MM.1S (cell line): Measurements from ENCODE around the gene ZNHIT1.
"Not testable (repeated sequence)": the region's sequence is repeated elsewhere in the genome, so short reads cannot be mapped to it uniquely, and the experiment has no call there.

Experiments
- DNase-seq: peaks from one replicate; pipeline ENCODE4 v3.0.0-alpha.2; 2015
- H2AFZ ChIP-seq: fragments of 300-600 bp; sonication (generic); 2 replicates; pipeline ENCODE4 v1.6.0; 2016; ENCODE audit warnings: antibody characterized with exemption, low read length
- H3F3A ChIP-seq: fragments of 300-600 bp; sonication (generic); 2 replicates; pipeline ENCODE4 v1.6.1; 2016; ENCODE audit warnings: mild to moderate bottlenecking, antibody characterized with exemption, low read length, moderate library complexity, mixed read lengths; ENCODE audit not compliant: insufficient read depth
- H3K27ac ChIP-seq: fragments of 300-600 bp; sonication (generic); 2 replicates; pipeline ENCODE4 v1.5.1; 2016; ENCODE audit warnings: mild to moderate bottlenecking, low read length
- H3K27me3 ChIP-seq: fragments of 300-600 bp; sonication (generic); replicated peaks from 2 replicates; pipeline ENCODE4 v1.6.0; 2016; ENCODE audit warnings: low read length; ENCODE audit not compliant: insufficient read depth
- H3K36me3 ChIP-seq: fragments of 300-600 bp; sonication (generic); replicated peaks from 2 replicates; pipeline ENCODE4 v1.6.1; 2016; ENCODE audit warnings: mild to moderate bottlenecking, low read length, mixed read lengths; ENCODE audit not compliant: insufficient read depth
- H3K4me1 ChIP-seq: fragments of 300-600 bp; sonication (generic); 2 replicates; pipeline ENCODE4 v1.6.1; 2016; ENCODE audit warnings: low read length, mixed read lengths
- H3K4me2 ChIP-seq: fragments of 300-600 bp; sonication (generic); 2 replicates; pipeline ENCODE4 v1.6.0; 2016; ENCODE audit warnings: low read depth, low read length
- H3K4me3 ChIP-seq: fragments of 300-600 bp; sonication (generic); 2 replicates; pipeline ENCODE4 v1.5.1; 2016; ENCODE audit warnings: low read length, mixed read lengths
- H3K79me2 ChIP-seq: fragments of 300-600 bp; sonication (generic); 2 replicates; pipeline ENCODE4 v1.6.1; 2016; ENCODE audit warnings: mixed run types, low read length, mixed read lengths
- H3K9ac ChIP-seq: fragments of 300-600 bp; sonication (generic); 2 replicates; pipeline ENCODE4 v1.6.1; 2016; ENCODE audit warnings: low read length, mixed read lengths
- H3K9me2 ChIP-seq: fragments of 300-600 bp; sonication (generic); replicated peaks from 2 replicates; pipeline ENCODE4 v1.6.1; 2016; ENCODE audit warnings: mild to moderate bottlenecking, low read length, mixed read lengths; ENCODE audit not compliant: insufficient read depth
- H3K9me3 ChIP-seq: fragments of 300-600 bp; sonication (generic); replicated peaks from 2 replicates; pipeline ENCODE4 v1.6.1; 2016; ENCODE audit warnings: mild to moderate bottlenecking, low read length, mixed read lengths; ENCODE audit not compliant: insufficient read depth
- H4K20me1 ChIP-seq: fragments of 300-600 bp; sonication (generic); 2 replicates; pipeline ENCODE4 v1.6.1; 2016; ENCODE audit warnings: mild to moderate bottlenecking, low read length, moderate library complexity, mixed read lengths; ENCODE audit not compliant: insufficient read depth
- EZH2 ChIP-seq: fragments of 300-600 bp; sonication (generic); optimal IDR thresholded peaks from 2 replicates; pipeline ENCODE3; 2017; ENCODE audit warnings: low read depth, mild to moderate bottlenecking, antibody characterized with exemption, low read length, mixed read lengths
- EZH2phosphoT487 ChIP-seq: fragments of 300-600 bp; sonication (generic); IDR thresholded peaks from 2 replicates; pipeline ENCODE4 v1.6.1; 2018; ENCODE audit warnings: antibody characterized with exemption, low read length
- TF ChIP-seq, protein P1 (sequence below): fragments of 300-600 bp; sonication (generic); IDR thresholded peaks from 2 replicates; pipeline ENCODE4 v1.5.1; 2016; ENCODE audit warnings: antibody characterized with exemption, low read length, mixed read lengths

The ZNHIT1 gene

DNA sequence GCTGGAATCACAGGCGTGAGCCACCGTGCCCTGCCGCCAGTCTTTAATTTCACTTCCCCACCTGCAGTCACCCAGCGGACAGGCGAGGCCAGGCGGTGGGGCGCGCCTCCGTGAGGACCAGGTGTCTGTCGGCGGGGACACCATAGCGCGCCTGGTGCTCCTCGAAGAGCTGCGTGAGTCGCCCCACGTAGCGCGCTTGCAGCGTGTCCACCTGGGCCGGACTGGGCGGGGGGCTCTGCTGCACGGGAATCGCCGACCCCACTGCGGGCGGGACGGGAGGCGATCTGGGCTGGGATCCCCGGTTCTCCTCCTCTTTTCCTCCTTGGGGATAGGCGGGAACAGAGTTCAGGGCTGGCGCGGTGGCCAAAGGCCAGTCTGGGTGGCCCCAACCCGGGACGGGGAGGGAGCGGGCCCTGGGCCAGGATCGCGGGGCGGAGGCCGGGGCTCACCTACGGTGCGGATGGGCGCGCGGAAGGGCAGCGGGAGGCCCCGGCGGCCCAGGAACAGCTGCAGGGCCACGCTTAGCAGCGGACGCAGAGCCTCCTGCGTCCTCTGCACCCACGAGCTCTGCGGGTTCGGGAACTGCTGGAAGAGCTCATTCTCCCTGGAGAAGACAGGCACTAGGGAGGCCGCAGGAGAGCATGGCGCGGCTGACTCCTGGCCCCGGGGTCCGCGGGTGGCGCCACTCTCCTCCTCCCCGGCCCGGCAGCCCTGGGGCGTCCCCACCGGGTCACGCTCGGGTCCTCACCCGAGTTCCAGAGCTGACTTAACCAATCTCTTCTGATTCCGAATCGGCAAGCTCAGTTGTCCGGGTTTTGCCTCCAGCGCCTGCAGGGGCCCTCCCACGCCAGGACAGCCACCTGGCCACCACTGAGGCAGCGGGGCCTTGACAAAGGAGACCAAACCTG, 16.0 kb upstream of the ZNHIT1 start:
- no peaks in the 10 kb centered on the region for H3K36me3 ChIP-seq
- no peaks in the 10 kb centered on the region for H4K20me1 ChIP-seq
- no peak overlapping the region for H3K4me3 ChIP-seq
- no peak for DNase-seq
- TF ChIP-seq EZH2, result no peak
- no peak for TF ChIP-seq EZH2phosphoT487
- TF ChIP-seq, protein P1, sequence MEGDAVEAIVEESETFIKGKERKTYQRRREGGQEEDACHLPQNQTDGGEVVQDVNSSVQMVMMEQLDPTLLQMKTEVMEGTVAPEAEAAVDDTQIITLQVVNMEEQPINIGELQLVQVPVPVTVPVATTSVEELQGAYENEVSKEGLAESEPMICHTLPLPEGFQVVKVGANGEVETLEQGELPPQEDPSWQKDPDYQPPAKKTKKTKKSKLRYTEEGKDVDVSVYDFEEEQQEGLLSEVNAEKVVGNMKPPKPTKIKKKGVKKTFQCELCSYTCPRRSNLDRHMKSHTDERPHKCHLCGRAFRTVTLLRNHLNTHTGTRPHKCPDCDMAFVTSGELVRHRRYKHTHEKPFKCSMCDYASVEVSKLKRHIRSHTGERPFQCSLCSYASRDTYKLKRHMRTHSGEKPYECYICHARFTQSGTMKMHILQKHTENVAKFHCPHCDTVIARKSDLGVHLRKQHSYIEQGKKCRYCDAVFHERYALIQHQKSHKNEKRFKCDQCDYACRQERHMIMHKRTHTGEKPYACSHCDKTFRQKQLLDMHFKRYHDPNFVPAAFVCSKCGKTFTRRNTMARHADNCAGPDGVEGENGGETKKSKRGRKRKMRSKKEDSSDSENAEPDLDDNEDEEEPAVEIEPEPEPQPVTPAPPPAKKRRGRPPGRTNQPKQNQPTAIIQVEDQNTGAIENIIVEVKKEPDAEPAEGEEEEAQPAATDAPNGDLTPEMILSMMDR, result no peak
- no peaks in the 10 kb centered on the region for H3K4me1 ChIP-seq
- no peak overlapping the region for H3K4me2 ChIP-seq
- H3K27me3 ChIP-seq, result peaks cover 60% of the 10 kb centered on the region
- no peaks in the 10 kb centered on the region for H3F3A ChIP-seq
- no peaks in the 10 kb centered on the region for H3K79me2 ChIP-seq
- H3K9me2 ChIP-seq, result no peaks in the 10 kb centered on the region
- no peak overlapping the region for H3K9ac ChIP-seq
- no peaks in the 10 kb centered on the region for H3K9me3 ChIP-seq
- no peak overlapping the region for H3K27ac ChIP-seq
- H2AFZ ChIP-seq, result no peak overlapping the region

DNA sequence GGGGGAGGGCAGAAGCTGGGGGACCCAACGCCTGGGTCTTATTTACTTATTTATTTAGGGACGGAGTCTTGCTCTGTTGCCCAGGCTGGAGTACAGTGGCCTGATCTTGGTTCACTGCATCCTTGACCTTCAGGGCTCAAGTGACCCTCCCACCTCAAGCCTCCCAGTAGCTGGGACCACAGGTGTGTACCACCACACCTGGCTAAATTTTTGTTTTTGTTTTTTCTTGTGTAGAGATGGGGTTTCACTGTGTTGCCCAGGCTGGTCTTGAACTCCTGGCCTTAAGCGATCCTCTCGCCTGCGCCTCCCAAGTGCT, 15.4 kb upstream of the ZNHIT1 start:
- no peaks in the 10 kb centered on the region for H3K9me3 ChIP-seq
- H3K4me1 ChIP-seq, result no peaks in the 10 kb centered on the region
- H3K36me3 ChIP-seq, result no peaks in the 10 kb centered on the region
- no peak overlapping the region for H2AFZ ChIP-seq
- H3K4me2 ChIP-seq, result no peak overlapping the region
- DNase-seq, result no peak
- H3F3A ChIP-seq, result no peaks in the 10 kb centered on the region
- no peaks in the 10 kb centered on the region for H3K9me2 ChIP-seq
- TF ChIP-seq, protein P1, result no peak
- TF ChIP-seq EZH2phosphoT487 (no peak), EZH2 (no peak)
- no peak overlapping the region for H3K4me3 ChIP-seq
- H3K9ac ChIP-seq, result no peak overlapping the region
- no peaks in the 10 kb centered on the region for H4K20me1 ChIP-seq
- H3K27ac ChIP-seq, result no peak overlapping the region
- H3K27me3 ChIP-seq, result peaks cover 55% of the 10 kb centered on the region
- no peaks in the 10 kb centered on the region for H3K79me2 ChIP-seq

DNA sequence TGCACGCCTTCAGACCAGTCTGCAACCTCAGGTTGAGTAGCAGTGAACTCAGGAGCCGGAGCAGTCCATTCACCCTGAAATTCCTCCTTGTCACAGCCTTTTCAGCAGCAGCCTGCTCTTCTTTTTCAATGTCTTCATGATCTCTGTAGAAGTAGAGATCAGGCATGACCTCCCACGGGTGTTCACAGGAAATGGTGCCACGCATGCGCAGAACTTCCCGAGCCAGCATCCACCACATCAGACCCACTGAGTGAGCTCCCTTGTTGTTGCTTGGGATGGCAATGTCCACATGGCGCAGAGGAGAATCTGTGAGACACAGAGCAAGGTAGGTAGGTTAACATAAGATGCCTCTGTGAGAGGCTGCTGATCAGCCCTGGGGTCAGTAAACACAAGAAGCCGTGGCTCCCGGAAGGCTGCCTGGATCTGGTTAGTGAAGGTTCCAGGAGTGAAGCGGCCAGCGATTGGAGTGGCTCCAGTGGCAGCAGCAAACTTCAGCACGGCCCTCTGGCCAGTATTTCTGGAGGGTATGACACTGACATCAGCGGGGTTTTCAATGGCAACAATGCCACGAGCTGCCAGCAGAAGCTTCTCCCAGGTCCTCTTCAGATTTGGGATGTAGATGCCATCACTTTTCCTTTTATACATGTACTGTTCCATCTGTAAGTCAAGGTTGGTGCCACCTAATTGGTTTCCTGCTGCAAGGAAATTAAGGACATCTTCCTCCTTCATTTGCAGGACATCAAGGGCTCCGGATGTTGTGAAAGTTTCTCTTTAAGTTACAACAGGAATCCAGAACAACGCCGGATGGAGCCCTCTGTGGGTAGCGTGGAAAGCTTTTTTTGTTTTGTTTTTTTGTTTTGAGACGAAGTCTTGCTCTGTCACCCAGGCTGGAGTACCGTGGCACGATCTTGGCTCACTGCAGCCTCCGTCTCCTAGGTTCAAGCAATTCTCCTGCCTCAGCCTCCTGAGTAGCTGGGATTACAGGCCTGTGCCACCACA, 13.9 kb upstream of the ZNHIT1 start:
- not testable (repeated sequence) for H3K9me2 ChIP-seq, DNase-seq, H3K9me3 ChIP-seq, H3K9ac ChIP-seq, H3K27ac ChIP-seq, H3K4me3 ChIP-seq, H4K20me1 ChIP-seq, H3K79me2 ChIP-seq, H3K4me1 ChIP-seq, H3F3A ChIP-seq, H3K36me3 ChIP-seq
- H3K27me3 ChIP-seq, result peaks cover 40% of the 10 kb centered on the region
- peak overlapping the region; percentile 6; the same call in 1 of the 2 replicates for H3K4me2 ChIP-seq
- H2AFZ ChIP-seq, result 0 out of 2 replicates have a peak overlapping the region, but pooled peaks have one; percentile 3
